8988T (cell line): ENCODE measurements around the gene SLC25A30.

Experiments used
- DNase-seq: peaks from one replicate; pipeline ENCODE4 v3.0.0; 2011

The SLC25A30 gene, protein sequence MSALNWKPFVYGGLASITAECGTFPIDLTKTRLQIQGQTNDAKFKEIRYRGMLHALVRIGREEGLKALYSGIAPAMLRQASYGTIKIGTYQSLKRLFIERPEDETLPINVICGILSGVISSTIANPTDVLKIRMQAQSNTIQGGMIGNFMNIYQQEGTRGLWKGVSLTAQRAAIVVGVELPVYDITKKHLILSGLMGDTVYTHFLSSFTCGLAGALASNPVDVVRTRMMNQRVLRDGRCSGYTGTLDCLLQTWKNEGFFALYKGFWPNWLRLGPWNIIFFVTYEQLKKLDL

DNA sequence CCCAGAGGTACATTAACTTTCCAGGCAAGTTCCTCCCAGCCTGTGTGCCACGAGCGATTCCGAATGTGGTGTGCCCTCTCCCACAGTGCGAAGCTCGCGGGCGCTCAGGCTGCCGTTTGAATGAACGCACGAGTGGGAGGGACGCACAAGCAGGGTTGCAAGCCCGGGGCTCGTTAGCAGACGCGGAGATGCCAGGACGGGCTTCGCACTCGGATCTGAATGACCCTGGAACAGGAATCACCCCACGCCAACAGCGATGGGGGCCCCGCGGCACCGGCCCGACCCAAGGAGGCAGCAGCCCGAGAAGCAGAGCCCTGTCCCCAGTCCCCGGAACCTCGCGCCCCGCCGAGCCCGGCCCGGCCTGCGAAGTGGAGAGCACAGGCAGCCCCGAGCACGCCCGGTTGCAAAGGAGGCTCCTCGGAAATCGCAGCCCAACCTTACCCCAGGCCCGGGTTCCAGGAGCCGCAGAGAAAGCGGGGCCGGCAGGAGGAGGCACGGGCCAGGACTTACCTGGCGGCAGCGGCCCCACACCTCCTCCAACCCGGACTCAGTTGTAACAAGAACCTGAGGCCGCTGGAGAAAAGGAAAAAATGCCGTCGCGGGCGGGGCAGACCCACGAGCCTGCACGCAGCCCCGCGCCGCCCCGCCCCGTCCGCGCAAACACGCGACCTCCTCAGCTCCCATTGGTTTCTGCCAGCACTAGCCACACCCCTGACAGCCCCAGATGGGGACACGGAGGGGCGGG, at the start of gene SLC25A30:
Gene SLC25A30 (minus strand): TSS at position 584 of the 745 bp plus-strand sequence. CDS start 6,948 bp downstream, outside the sequence.
- DNase-seq = peak; percentile 85

DNA sequence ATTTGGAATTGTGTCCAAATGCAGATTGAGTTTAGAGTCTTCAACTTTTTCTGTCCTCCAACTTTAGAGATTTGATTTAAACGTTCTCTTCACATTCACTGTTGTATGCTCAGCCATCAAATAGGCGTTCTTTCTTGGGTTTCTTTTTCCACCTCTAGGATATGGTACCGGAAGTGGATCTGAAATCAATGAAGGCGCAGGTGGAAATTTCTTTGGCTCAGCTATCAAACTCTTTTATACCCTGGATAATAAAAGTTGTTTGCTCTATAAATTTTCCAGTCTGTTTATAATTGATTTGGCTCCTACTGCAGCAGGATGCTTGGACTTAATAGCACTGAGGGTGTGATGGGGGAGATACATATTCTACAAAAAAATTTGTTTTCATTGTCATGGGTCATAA, 48.2 kb upstream of the SLC25A30 start:
- DNase-seq = no peak

DNA sequence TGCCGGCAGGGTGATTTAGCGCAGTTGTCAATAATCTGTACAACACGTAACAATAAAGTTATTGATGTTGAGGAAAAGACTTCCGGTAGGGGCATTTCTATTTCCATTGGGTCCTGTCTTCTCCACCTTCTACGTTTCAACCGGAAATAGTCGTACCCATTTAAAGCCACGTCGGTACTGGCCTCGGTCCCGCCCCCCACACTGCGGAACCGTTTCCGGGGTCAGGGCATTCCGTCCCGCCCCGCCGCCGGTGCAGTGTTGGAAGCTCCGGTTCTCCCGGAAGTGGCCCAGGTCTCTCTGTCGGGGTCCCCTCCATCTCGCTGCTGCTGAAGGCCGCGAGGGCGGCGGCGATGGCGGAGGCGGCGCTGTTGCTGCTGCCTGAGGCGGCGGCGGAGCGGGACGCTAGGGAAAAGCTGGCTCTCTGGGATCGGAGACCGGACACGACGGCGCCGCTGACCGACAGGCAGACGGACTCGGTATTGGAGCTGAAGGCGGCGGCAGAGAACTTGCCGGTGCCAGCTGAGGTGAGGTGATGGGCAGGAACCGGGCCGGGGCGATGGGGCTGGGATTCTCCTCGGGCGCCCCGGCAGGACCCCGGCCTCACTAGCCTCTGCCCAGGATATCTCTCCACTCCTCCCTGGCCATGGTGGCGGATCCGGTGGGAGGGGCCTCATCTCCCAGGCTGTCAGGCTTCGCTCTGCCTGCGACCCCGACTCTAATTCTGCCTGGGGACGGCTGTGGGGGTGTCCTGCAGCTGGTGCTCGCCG, 46.7 kb upstream of the SLC25A30 start, which contains the start of gene COG3:
Gene COG3 (plus strand): TSS at position 253 of the 767 bp plus-strand sequence. CDS start 98 bp downstream, at position 351.
- peak; percentile 69 for DNase-seq

DNA sequence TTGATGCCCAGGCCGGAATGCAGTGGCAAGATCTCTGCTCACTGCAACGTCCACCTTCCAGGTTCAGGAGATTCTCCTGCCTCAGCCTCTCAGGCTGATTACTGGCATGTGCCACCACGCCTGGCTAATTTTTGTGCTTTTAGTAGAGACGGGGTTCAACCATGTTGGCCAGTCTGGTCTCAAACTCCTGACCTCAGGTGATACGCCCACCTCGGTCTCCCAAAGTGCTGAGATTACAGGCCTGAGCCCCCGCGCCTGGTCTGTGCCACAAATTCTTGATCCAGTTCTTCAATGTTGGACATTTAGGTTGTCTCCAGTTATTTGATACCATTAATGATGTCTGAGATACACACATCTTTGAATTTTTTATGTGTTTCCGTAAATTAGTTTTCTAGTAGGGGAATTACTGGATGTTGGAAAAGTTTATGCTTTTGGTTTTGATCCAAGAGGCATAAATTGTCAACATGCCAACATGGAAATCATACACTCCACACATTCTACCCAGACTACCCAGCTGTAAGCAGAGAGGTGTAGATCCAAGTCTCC, 46.0 kb upstream of the SLC25A30 start:
- DNase-seq = no peak

DNA sequence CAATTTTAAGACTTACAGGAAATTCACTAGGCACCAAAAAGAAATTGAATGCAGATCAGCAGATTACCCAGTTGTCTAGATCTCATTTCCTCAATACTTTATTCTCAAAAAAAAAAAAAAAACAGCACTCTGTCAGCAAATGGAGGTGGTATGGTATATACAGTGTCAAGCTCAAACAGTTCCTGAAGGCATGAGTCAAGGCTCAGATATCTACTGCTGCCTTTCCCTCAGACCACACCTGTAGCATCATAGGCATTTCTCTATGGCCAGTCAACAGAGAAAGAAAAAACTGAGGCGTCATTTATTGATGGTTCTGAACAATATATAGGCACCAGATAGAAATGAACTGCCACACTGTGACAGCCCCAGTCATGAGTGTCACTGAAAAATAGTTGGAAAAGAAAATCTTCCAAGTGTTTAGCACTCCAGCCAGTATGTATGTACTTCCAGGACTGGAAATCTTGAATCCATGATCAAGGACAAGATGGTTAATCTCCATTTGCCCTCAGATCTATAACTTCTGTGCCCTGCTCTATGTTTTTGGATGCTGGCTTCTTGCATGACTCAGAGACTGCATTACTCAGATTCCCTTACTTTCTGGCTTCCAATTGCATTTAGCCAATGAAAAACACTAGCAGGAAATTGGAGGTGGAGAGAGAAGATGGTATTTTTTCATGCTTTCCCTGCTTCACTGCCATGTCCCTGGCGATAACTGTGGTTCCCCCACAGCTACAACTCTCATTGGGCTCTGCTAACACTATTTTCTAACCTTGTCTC, 38.2 kb upstream of the SLC25A30 start:
- DNase-seq = no peak

DNA sequence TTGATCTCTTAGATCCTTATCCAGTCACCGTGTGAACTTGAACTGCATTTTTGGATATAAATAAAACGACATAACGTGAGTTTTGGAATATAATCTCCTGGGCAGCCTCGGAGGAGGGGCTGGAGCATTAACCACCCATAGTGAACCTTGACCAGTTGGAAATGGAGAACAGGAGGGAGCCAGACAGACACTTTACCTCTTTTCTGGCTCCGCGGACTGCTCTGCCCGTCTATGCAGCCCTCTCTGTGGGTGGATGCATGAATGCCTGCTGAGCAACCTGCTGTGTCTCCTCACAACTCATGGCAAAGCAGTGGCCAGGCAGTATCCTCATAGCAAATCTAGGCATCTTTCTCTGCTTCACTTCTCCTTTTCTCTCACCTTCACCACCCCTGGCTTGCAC, 36.0 kb upstream of the SLC25A30 start:
- DNase-seq = no peak

DNA sequence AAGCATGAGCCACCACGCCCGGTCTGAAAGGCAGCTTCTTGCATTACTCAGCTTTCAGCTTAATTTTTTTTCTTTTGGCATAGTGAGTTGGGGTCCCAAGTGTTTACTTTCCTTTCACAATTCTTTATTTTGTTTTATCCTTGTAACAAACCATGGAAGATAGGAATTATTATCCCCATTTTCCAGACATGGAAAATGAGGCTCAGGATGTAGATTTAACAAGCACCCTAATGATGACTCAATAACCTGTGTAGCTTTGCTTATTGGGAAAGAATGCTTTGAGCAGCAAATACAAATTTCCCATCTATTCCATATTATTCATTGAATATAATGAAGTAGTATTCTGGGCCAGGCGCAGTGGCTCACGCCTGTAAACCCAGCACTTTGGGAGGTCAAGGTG, 33.1 kb upstream of the SLC25A30 start:
- DNase-seq = no peak

DNA sequence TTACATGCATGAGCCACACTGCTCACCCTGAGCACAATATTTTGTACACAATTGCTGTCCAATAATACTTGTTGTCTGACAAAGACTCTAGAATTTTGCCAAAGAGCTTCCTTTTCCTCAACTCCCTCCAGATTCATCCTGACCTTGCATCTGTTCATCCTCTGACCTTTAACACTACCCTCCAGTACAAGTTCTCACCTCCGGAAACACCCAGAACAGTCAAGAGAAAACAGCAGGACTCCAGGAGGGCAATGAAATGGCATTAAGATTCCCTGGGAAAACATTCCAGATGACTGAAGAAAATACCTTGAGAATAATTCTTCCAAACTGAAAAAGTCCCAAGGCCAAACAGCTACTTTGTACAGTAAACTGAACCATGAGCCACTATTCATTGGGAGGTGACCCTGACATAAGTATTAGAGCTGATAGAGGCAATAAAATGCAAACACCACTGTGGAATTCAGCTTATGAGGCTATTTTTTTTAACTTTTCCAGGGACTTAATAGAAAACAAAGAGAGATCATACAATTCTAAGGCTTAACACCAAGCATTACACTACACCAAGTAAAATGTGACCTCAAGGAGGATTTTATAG, 30.9 kb upstream of the SLC25A30 start:
- no peak for DNase-seq

DNA sequence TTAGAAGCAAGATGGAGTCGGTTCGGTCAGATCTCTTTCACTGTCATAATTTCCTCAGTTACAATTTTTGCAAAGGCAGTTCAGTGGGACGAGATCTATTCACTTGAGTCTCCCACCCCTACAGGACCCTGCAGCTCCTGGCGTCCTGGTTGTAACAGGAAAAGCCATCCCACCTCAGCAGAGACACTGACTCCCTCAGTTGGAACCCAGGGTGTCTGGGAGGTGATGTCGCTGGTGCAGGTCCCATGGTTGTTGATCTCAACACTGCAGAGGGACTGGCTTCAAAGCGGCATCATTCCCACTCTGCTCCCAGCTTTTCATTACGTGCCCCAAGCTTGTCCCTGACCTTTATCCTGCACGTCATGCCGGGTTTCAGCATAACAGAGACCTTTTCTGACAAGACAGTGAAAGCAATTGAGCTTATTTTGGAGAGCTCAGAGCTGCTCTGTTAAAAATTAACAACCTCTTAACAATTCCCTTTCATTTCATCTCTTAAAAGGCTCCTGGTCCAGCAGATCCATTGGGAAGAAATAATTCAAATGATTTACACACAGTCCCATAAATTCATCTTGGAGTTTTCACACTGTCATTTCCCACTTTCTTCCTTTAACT, 29.0 kb upstream of the SLC25A30 start:
- no peak for DNase-seq

DNA sequence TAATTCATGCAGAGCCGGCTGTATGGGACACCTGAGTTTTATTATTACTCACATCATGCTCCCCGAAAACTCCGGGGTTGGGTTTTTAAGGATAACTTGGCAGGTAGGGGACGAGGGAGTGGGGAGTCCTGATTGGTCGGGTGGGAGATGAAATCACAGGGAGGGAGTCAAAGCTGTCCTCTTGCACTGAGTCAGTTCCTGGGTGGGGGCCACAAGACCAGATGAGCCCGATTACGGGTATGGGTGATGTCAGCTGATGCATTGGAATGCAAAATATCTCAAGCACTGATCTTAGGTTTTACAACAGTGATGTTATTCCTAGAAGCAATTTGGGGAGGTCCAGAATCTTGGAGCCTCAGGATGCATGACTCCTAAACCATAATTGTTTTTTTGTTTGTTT, 28.0 kb upstream of the SLC25A30 start:
- DNase-seq = no peak

DNA sequence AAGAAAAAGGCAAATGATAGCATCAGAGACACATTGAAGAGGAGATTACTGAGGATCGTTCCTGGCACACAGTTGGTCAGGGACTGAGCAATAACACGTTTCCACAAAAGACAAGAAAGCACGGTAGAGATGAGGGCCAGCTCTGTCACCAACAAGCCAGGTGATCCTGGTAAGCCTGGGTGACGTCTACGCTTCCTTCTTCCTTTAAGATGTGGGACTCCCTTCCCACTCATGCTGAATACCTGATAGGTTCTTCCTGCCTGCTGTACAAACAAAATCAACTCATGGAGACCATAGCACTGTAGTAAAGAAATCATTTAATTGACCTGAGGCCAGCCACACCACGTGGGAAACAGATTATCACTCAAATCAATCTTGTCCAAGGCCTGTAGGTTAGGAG, 26.9 kb upstream of the SLC25A30 start:
- DNase-seq = no peak

DNA sequence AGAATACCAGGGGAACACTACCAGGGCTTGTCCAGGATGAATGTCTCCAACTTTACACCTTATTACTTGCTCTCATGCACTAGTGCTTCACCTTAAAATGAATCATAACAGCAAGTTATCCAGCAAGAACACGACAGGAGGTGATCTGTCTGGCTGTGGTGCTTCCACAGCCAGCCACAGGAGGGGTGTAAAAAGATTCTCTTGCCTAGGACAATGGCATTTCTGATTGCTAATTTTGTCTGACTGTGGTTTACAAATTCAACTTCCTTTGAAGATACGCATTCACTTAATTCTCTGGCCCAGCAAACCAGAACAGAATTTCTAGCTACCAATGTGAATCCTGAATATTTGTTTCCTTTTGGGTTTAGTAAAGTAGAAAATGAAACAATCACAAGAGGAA, 23.5 kb upstream of the SLC25A30 start:
- no peak for DNase-seq

DNA sequence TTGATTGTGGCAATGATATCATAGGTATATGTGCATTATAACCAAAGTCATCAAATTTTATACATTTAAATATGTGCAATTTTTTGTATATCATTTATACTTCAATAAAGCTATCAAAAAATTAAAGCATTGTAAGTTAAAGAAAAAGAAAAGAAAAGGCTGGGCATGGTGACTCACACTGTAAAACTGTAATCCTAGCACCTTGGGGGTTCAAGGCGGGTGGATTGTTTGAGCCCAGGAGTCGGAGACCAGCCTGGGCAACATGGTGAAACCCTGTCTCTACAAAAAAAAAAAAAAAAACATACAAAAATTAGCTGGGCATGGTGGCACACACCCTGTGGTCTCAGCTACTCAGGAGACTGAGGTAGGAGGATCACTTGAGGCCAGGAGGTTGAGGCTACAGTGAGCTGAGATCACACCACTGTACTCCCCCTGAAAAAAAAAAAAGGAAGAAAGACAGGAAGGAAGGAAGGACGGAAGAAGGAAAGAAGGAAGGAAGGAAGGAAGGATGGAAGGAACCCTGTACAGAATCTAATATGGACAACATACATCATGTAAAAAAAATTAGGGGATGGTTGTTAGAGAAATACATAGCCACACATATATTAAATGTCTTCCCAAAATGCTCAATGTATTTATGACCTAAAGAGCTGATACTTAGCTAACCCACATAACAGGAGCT, 21.7 kb upstream of the SLC25A30 start:
- DNase-seq = no peak

DNA sequence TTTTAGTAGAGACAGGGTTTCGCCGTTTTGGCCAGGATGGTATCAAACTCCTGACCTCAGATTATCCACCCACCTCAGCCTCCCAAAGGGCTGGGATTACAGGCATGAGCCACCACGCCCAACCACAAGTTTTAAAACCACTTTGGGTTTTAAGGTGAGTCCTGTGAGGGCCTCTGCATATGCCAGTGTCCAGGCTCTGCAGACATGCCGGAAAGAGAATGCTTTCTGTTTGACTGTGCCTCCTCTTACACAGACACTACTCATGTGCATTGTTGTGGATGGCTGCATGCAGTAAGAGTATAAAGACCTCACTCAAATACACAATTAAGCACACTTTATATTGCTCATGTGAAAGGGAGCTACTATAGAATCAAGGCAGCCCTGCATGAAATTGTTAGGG, 20.8 kb upstream of the SLC25A30 start:
- no peak for DNase-seq

DNA sequence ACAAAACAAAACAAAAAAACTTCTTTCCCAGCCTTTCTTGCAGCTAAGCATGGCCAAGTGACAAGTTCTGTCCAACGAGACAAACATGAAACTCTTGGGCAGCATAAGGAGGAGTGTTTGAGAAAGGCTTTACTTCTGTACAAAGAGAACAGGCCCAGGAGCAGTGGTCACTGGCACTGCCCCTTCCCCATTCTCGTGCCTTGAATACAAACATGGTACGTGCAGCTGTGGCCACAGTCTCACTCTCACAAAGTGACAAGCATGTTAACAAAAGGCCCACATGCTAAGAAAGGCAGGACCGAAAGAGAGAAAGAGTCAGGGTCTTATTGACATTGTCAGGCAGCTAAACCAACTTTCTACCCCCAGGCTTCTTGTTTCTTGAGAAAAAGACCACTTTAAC, 19.8 kb upstream of the SLC25A30 start:
- DNase-seq = no peak

DNA sequence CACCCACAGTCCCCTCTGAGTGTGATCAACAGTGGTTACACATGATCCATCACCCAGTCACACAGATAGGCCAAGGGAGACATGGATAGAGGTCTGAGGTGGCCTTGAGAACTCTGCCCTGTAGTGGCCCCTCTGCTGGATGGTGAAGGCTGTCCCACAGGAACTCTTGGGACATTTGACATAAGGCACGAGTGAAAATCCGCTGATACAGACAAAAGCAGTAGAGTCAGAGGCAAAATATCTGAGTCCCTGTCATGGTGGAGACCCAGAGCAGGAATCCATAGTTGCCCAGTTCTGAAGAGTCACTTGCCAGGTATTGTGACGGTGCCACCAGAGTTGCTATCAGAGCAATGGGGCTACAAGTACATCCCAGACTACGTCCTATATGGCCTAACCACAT, 18.8 kb upstream of the SLC25A30 start:
- DNase-seq = no peak

DNA sequence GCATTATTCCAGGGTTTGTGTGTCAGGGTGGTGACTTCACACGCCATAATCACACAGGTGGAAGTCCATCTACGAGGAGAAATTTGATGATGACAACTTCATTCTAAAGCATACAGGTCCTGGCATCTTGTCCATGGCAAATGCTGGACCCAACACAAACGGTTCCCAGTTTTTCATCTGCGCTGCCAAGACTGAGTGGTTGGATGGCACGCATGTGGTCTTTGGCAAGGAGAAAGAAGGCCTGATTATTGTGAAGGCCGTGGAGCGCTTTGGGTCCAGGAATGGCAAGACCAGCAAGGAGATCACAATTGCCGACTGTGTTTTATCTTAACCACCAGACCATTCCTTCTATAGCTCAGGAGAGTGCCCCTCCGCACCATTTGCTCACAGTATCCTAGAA, 18.2 kb upstream of the SLC25A30 start:
- no peak for DNase-seq

DNA sequence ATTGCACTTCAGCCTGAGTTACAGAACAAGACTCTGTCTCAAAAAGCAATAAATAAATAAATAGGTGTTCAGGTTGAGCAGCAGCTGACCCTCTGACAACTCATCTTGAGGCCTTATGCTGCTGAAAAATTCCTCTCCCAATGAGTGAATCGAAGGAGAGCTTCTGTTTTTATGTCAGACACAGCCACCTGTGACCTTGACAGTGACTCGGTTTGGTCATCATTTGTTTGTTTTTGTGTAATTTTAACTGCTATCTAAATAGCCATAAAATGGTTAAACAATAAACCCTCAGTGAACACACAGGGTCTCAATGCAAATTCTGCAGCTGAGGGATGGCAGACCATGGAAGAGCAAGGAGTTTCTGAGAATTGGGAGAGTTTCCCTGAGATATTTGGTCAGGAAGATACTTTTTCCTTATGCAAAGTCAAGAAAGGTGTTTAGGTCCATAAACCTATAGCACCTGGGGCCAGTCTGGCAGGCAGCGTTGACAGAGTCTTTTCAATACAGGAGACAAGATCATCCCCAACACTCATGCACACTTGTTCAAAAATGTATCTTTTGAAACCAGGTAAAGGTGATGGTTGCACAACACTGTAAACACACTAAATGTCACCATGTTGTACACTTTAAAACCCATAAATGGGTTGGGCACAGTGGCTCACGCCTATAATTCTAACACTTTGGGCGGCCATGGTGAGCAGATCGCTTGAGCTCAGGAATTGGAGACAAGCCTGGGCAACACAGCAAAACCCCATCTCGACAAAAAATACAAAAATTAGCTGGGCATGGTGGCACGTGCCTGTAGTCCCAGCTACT, 16.6 kb upstream of the SLC25A30 start:
- DNase-seq = no peak

DNA sequence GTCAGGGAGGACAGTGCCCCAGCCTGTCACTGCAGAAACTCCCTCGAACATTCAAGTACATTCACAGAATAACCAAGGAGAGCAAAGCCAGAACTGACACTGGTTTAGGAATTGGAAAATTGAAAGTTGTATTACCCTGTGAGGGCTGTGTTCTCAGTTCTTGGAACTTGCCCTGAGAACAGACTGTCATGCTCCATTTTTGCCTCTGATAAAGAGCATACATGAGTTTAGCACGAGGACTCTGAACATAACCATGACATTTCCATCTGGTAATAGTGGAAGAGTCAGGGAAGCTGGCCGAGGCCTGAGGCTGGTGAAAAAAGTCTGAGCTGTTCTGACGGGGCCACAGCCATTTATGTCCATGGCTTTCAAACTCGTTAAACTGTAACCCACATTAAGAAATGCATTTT, 15.2 kb upstream of the SLC25A30 start:
- DNase-seq = no peak

DNA sequence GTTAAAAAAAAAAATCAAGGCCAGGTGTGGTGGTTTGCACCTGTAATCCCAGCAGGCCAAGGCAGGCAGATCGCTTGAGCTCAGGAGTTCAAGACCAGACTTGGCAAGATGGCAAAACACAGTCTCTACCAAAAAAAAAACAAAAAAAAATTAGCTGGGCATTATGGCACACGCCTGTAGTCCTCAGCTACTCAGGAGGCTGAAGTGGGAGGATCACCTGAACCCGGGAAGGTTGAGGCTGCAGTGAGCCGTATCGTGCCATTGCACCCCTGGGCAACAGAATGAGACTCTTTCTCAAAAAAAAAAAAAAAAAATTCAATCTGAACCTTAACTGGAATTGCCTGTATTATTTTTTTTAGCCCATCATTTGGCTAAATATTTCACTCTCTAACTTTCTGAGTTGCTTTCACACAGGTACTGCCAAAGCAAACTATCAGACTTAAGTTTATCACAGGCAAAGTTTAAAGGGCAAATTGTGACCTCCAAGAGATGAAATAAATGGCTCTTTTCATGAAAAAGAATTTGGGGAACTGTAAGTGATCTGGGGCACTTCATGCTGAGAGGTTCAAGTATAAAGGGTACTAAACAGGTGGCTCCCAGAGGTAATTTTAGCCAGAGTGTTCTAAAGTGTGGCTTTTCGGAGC, 14.7 kb upstream of the SLC25A30 start:
- no peak for DNase-seq
